ENCODE measurements around the gene SP140L. TPM values are rescaled to one million over a fixed set of nuclear protein-coding genes. Genes with fewer than 3 reads are reported as not detected.

The SP140L gene
- total and polyA plus RNA-seq, 10 of the 15 experiments (the other 5 are each of a cell fraction or from before 2014, with no cell fraction given): 4.7 to 28.6 (median 15.0) TPM

GRCh38 chr2:230447455-230448451, 120.8 kb downstream of the SP140L start (continued):
- TF ChIP-seq BCL3 (IDR thresholded peaks at IDR 0.05; ENCODE audit: borderline replicate concordance, insufficient read depth, low read depth, low read length, poor library complexity, severe bottlenecking) (peak; percentile 8), PML (IDR thresholded peaks at IDR 0.05; ENCODE audit: low read length) (no peak; the same call in none of the 2 replicates), HCFC1 (IDR thresholded peaks at IDR 0.05; ENCODE audit: low read length) (no peak), CHD2 (IDR thresholded peaks at IDR 0.05; ENCODE audit: borderline replicate concordance, low read depth, low read length) (0 out of 2 replicates have a peak, but pooled peaks have one; percentile 18), NBN (IDR thresholded peaks at IDR 0.05) (peak; percentile 97), ZSCAN29 (IDR thresholded peaks at IDR 0.05) (no peak), MTA2 (IDR thresholded peaks at IDR 0.05; ENCODE audit: low read depth) (peak; percentile 93), HSF1 (IDR thresholded peaks at IDR 0.05; ENCODE audit: low read depth, low read length) (no peak), NRF1 (conservative IDR thresholded peaks at IDR 0.05; ENCODE audit: low read depth, low read length) (no peak), SPI1 (IDR thresholded peaks at IDR 0.05; ENCODE audit: borderline replicate concordance, insufficient read depth, low read depth, low read length) (peak; percentile 97), NFIC (IDR thresholded peaks at IDR 0.05; ENCODE audit: low read depth, low read length) (peak; percentile 96), CHD1 (IDR thresholded peaks at IDR 0.05; ENCODE audit: low read depth, low read length) (no peak), TCF3 (IDR thresholded peaks at IDR 0.05; ENCODE audit: borderline replicate concordance, insufficient read depth, low read depth, low read length) (0 out of 2 replicates have a peak, but pooled peaks have one; percentile 5), SUPT20H (IDR thresholded peaks at IDR 0.05; ENCODE audit: borderline replicate concordance, control insufficient read depth, low read depth, low read length) (no peak), RUNX3 (IDR thresholded peaks at IDR 0.05; ENCODE audit: low read length) (peak; percentile 86), BACH1 (IDR thresholded peaks at IDR 0.05; ENCODE audit: borderline replicate concordance) (peak; percentile 69; the same call in 1 of the 2 replicates), IKZF2 (IDR thresholded peaks at IDR 0.05) (peak; percentile 96 to 98), RCOR1 (conservative IDR thresholded peaks at IDR 0.05; ENCODE audit: low read depth, low read length) (0 out of 2 replicates have a peak, but pooled peaks have one; percentile 72), E2F4 (IDR thresholded peaks at IDR 0.05; ENCODE audit: low read depth, low read length) (no peak), POLR2A (IDR thresholded peaks at IDR 0.05; ENCODE audit: low read depth, low read length) (no peak), SMAD5 (IDR thresholded peaks at IDR 0.05; ENCODE audit: low read depth) (0 out of 2 replicates have a peak, but pooled peaks have one; percentile 31), ZBED1 (IDR thresholded peaks at IDR 0.05; ENCODE audit: borderline replicate concordance) (peak; percentile 76; the same call in 1 of the 2 replicates), ASH2L (IDR thresholded peaks at IDR 0.05; ENCODE audit: borderline replicate concordance, low read depth) (0 out of 2 replicates have a peak, but pooled peaks have one; percentile 65), ETV6 (conservative IDR thresholded peaks at IDR 0.05 in 1 of 2, IDR thresholded peaks at IDR 0.05 in 1 of 2; ENCODE audit: borderline replicate concordance in 1 of 2, low read depth in 1 of 2) (peak in 1 of 2 experiments; percentile 99; a peak in 2 of 4 replicates), TCF7 (IDR thresholded peaks at IDR 0.05; ENCODE audit: borderline replicate concordance) (peak; percentile 68; the same call in 1 of the 2 replicates), JUNB (IDR thresholded peaks at IDR 0.05) (peak; percentile 81), FOXM1 (IDR thresholded peaks at IDR 0.05; ENCODE audit: low read depth, low read length) (peak; percentile 68), RAD51 (IDR thresholded peaks at IDR 0.05) (peak; percentile 19; the same call in 1 of the 2 replicates)

Measured in GM12878 (cell line).